ENCODE data around the gene RPL11. TPM values are rescaled to one million over a fixed set of nuclear protein-coding genes. Genes with fewer than 3 reads are reported as not detected.

Gene RPL11
- total RNA-seq, 4 donors from 2014 or later, result 1,098 to 1,455 (median 1,213) TPM

DNA sequence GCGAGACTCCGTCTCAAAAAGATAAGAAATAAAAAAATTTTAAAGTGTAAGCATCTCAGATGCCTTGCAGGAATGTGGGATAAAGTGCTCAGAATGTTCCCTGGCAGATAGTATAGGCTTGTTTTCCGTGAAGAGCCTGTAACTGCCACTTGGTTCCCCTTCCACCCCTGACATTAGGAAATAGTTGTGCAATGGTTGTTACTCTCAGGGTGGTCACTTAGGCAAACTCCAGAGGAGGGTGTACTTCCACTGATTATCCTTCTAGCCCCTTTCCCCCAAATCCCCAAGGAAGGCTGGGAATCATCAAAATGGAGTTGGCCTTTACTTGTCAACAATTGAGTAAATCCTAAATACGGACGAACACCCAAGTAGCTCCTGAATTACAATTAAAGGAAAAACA lies 10.4 kb downstream of the RPL11 start:
- TF ChIP-seq, protein P1, sequence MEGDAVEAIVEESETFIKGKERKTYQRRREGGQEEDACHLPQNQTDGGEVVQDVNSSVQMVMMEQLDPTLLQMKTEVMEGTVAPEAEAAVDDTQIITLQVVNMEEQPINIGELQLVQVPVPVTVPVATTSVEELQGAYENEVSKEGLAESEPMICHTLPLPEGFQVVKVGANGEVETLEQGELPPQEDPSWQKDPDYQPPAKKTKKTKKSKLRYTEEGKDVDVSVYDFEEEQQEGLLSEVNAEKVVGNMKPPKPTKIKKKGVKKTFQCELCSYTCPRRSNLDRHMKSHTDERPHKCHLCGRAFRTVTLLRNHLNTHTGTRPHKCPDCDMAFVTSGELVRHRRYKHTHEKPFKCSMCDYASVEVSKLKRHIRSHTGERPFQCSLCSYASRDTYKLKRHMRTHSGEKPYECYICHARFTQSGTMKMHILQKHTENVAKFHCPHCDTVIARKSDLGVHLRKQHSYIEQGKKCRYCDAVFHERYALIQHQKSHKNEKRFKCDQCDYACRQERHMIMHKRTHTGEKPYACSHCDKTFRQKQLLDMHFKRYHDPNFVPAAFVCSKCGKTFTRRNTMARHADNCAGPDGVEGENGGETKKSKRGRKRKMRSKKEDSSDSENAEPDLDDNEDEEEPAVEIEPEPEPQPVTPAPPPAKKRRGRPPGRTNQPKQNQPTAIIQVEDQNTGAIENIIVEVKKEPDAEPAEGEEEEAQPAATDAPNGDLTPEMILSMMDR (IDR thresholded peaks at IDR 0.05; ENCODE audit: low read depth), result no peak

- TF ChIP-seq, protein P1 (IDR thresholded peaks at IDR 0.05; ENCODE audit: low read depth), result no peak
Observed at GRCh38 chr1:23704834-23705495, 13.4 kb downstream of the RPL11 start.

- TF ChIP-seq, protein P1 (IDR thresholded peaks at IDR 0.05; ENCODE audit: low read depth), result no peak
Observed at GRCh38 chr1:23709229-23709628, 17.6 kb downstream of the RPL11 start.

- TF ChIP-seq, protein P1 (IDR thresholded peaks at IDR 0.05; ENCODE audit: low read depth), result no peak
Observed at GRCh38 chr1:23718482-23718881, 26.9 kb downstream of the RPL11 start.

- TF ChIP-seq, protein P1 (IDR thresholded peaks at IDR 0.05; ENCODE audit: low read depth), result no peak
Observed at GRCh38 chr1:23719162-23719820, 27.7 kb downstream of the RPL11 start.

GRCh38 chr1:23720256-23720995 lies 28.8 kb downstream of the RPL11 start:
- TF ChIP-seq, protein P1 (IDR thresholded peaks at IDR 0.05; ENCODE audit: low read depth), result no peak

- TF ChIP-seq, protein P1 (IDR thresholded peaks at IDR 0.05; ENCODE audit: low read depth), result no peak
Observed at GRCh38 chr1:23722652-23723051, 31.0 kb downstream of the RPL11 start.

Data from subcutaneous adipose tissue (tissue), 4 donors.